Colonic mucosa (tissue), 4 donors: Measurements from ENCODE around the gene THAP8. TPM values are rescaled to one million over a fixed set of nuclear protein-coding genes. Genes with fewer than 3 reads are reported as not detected.
A peak's percentile ranks its signal among the peaks of the same experiment; 100 is the strongest.

Experiments used
- DNase-seq: peaks from one replicate; pipeline ENCODE4 v3.0.0-alpha.2; 2020
- H3K27ac ChIP-seq: fragments of 200-600 bp; one replicate; pipeline ENCODE4 v1.8.0; 2021
- H3K27me3 ChIP-seq: fragments of 200-600 bp; one replicate; pipeline ENCODE4 v1.8.0; 2021
- H3K36me3 ChIP-seq: fragments of 200-600 bp; one replicate; pipeline ENCODE4 v1.8.0; 2021
- H3K4me1 ChIP-seq: fragments of 200-600 bp; one replicate; pipeline ENCODE4 v1.8.0; 2021; ENCODE audit warnings: mild to moderate bottlenecking
- H3K4me3 ChIP-seq: fragments of 200-600 bp; one replicate; pipeline ENCODE4 v1.8.0; 2021
- H3K9ac ChIP-seq, 2 donors: one replicate each; pipeline ENCODE4 v1.7.0; 2013; ENCODE audit warnings: control low read depth in 2 of 2, low read depth in 2 of 2, low read length in 2 of 2
- H3K9me3 ChIP-seq: fragments of 200-600 bp; one replicate; pipeline ENCODE4 v1.8.0; 2021
- CTCF ChIP-seq: fragments of 200-600 bp; IDR thresholded peaks from one replicate; pipeline ENCODE4 v1.8.0; 2022; ENCODE audit warnings: antibody characterized with exemption, mild to moderate bottlenecking
- intact Hi-C: fragments of 100-400 bp; cut with DNase I; formaldehyde crosslinking; loops from one replicate; pipeline ENCODE4 v1.14.1; 2022
- total RNA-seq, 2 donors: library from RNA; stranded (reverse); fragmentation: NEBNext Ultra II Directional in 1 of 2; extraction: Animal tissue kit (Norgen Biotek cat#: 25700) in 1 of 2; gene quantifications; one replicate each; pipeline ENCODE4 v1.2.1, GENCODE V29; 2021
- donor health status: healthy.
- donor health status: DM: no; HTN: no; CAD: no.
- donor health status: DM: no; HTN: no; CAD: no.

The THAP8 gene
- total RNA-seq, 2 donors from 2014 or later = 3.3 to 4.6 TPM

- Histone ChIP-seq H3K4me1 (peaks cover 4% of the 10 kb centered on the region), H3K27ac (peak within 1 kb of the TSS; percentile 19), H3K9ac (peak within 1 kb of the TSS; percentile 87 to 88), H3K9me3 (no peaks in the 10 kb centered on the region), H3K27me3 (no peaks in the 10 kb centered on the region), H3K36me3 (no peaks in the 10 kb centered on the region), H3K4me3 (peak within 1 kb of the TSS; percentile 64)
- DNase-seq = peak; percentile 99
- no peak for TF ChIP-seq CTCF
- intact Hi-C loops = loop anchor here (10.0 kb wide), 1 partner anchor 101 kb away; the partner anchor contains the start of genes OVOL3, POLR2I and TBCB
Observed at GRCh38 chr19:36014012-36014924, 39.8 kb downstream of the THAP8 start, which contains the start of gene ALKBH6. TSS of gene ALKBH6 (minus strand) at chr19:36014213. CDS start at chr19:36013397, 816 bp downstream.

- TF ChIP-seq CTCF = no peak
- Histone ChIP-seq H3K36me3 (no peaks in the 10 kb centered on the region), H3K27me3 (no peaks in the 10 kb centered on the region), H3K4me1 (peaks cover 4% of the 10 kb centered on the region), H3K9ac (peak overlapping the region; percentile 87 to 88), H3K9me3 (no peaks in the 10 kb centered on the region), H3K27ac (no peak overlapping the region), H3K4me3 (peak overlapping the region; percentile 64)
- no peak for DNase-seq
- intact Hi-C loops = loop anchor here (10.0 kb wide), 1 partner anchor 101 kb away; the partner anchor contains the start of genes OVOL3, POLR2I and TBCB
Observed at GRCh38 chr19:36013280-36014011, 40.6 kb downstream of the THAP8 start.

GRCh38 chr19:36010402-36010801 lies 43.7 kb downstream of the THAP8 start:
- Histone ChIP-seq H3K27ac (no peak overlapping the region), H3K36me3 (no peaks in the 10 kb centered on the region), H3K9ac (no peak overlapping the region), H3K9me3 (no peaks in the 10 kb centered on the region), H3K4me1 (peaks cover 4% of the 10 kb centered on the region), H3K4me3 (no peak overlapping the region), H3K27me3 (no peaks in the 10 kb centered on the region)
- no peak for TF ChIP-seq CTCF
- intact Hi-C loops = loop anchor here (10.0 kb wide), 1 partner anchor 104 kb away; the partner anchor contains the start of genes OVOL3, POLR2I and TBCB
- DNase-seq = no peak

- Histone ChIP-seq H3K27me3 (no peaks in the 10 kb centered on the region), H3K36me3 (no peaks in the 10 kb centered on the region), H3K27ac (peak overlapping the region; percentile 75), H3K4me3 (peak overlapping the region; percentile 51), H3K9me3 (no peaks in the 10 kb centered on the region), H3K4me1 (peaks cover 4% of the 10 kb centered on the region), H3K9ac (peak overlapping the region; percentile 54 to 68)
- TF ChIP-seq CTCF = no peak
- intact Hi-C loops = loop anchor here (10.0 kb wide), 1 partner anchor 105 kb away; the partner anchor contains the start of genes OVOL3, POLR2I and TBCB
- DNase-seq = no peak
Observed at GRCh38 chr19:36009633-36010379, 44.3 kb downstream of the THAP8 start.
